Femur (tissue), 1 donor: ENCODE results near the gene NUBP2.

Experiments used
- DNase-seq: peaks from one replicate; pipeline ENCODE4 v3.0.0-alpha.2; 2017

Gene NUBP2

GRCh38 chr16:1772908-1773702, 9.7 kb upstream of the NUBP2 start, which contains the start of gene MRPS34:
TSS of gene MRPS34 (minus strand) at chr16:1773134. CDS start at chr16:1773119, 15 bp downstream.
- peak; percentile 89 for DNase-seq

GRCh38 chr16:1773703-1774447, 8.9 kb upstream of the NUBP2 start:
- no peak for DNase-seq

GRCh38 chr16:1774448-1774780, 8.3 kb upstream of the NUBP2 start:
- no peak for DNase-seq

- no peak for DNase-seq
These were observed 7.5 kb upstream of the NUBP2 start for GRCh38 chr16:1775006-1775845.

- no peak for DNase-seq
These were observed 6.7 kb upstream of the NUBP2 start for GRCh38 chr16:1775846-1776671.

GRCh38 chr16:1776672-1776955, 6.1 kb upstream of the NUBP2 start:
- DNase-seq = no peak

GRCh38 chr16:1776991-1777374, 5.8 kb upstream of the NUBP2 start:
- DNase-seq = no peak

GRCh38 chr16:1777375-1778199, 5.2 kb upstream of the NUBP2 start:
- DNase-seq = no peak

- DNase-seq = peak; percentile 15
These were observed 4.3 kb upstream of the NUBP2 start for GRCh38 chr16:1778200-1779179.

GRCh38 chr16:1779234-1779701, 3.5 kb upstream of the NUBP2 start:
- DNase-seq = peak; percentile 15

- no peak for DNase-seq
These were observed 2.8 kb upstream of the NUBP2 start for GRCh38 chr16:1779741-1780676.

GRCh38 chr16:1780677-1781072, 2.1 kb upstream of the NUBP2 start:
- DNase-seq = no peak

GRCh38 chr16:1781254-1781653, 1.5 kb upstream of the NUBP2 start:
- no peak for DNase-seq

GRCh38 chr16:1781758-1782407, 877 bp upstream of the NUBP2 start:
- DNase-seq = no peak

GRCh38 chr16:1784977-1785845, 2.5 kb downstream of the NUBP2 start:
- DNase-seq = no peak

- no peak for DNase-seq
These were observed 3.0 kb downstream of the NUBP2 start for GRCh38 chr16:1785846-1786170.

- DNase-seq = peak; percentile 17
These were observed 3.7 kb downstream of the NUBP2 start for GRCh38 chr16:1786242-1787055.
